A673 (cell line): ENCODE results near the gene ACIN1. TPM values are rescaled to one million over a fixed set of nuclear protein-coding genes. Genes with fewer than 3 reads are reported as not detected.

Experiments used
- BruUV-seq: library from RNA; stranded (reverse); fragments of 400-500 nt; replicated peaks from 2 replicates; lab custom pipeline; 2021; lab: Mats Ljungman, UMichigan
- CTCF ChIA-PET: fragments of 300-600 bp; sonication (Branson Sonifier 250); formaldehyde crosslinking; loops from one replicate; lab custom pipeline; 2022; ENCODE audit warnings: antibody characterized with exemption; lab: Charles Lee
- POLR2A ChIA-PET: fragments of 300-600 bp; sonication (Branson Sonifier 250); formaldehyde crosslinking; loops from one replicate; lab custom pipeline; 2022; ENCODE audit warnings: antibody characterized with exemption; ENCODE audit not compliant: low non-redundant PET; lab: Charles Lee
- DNase-seq: peaks from one replicate; pipeline ENCODE4 v3.0.0-alpha.2; 2015; ENCODE audit warnings: low spot score
- H3K27ac ChIP-seq: fragments of 200-600 bp; sonication (generic); 2 replicates; pipeline ENCODE4 v1.5.1; 2016; ENCODE audit warnings: mixed run types, low read depth, mild to moderate bottlenecking, mixed read lengths, antibody characterized with exemption, low read length; ENCODE audit not compliant: poor library complexity, severe bottlenecking
- H3K27me3 ChIP-seq: fragments of 200-600 bp; sonication (generic); replicated peaks from 2 replicates; pipeline ENCODE4 v1.6.1; 2017; ENCODE audit warnings: mixed run types, low read depth, mild to moderate bottlenecking, mixed read lengths, antibody characterized with exemption, low read length; ENCODE audit not compliant: insufficient read depth, poor library complexity
- H3K36me3 ChIP-seq: fragments of 200-600 bp; sonication (generic); 2 replicates; pipeline ENCODE4 v1.6.1; 2016; ENCODE audit warnings: mixed run types, mild to moderate bottlenecking, mixed read lengths, antibody characterized with exemption, low read length; ENCODE audit not compliant: insufficient read depth, poor library complexity, severe bottlenecking
- H3K4me1 ChIP-seq: fragments of 200-600 bp; sonication (generic); 2 replicates; pipeline ENCODE4 v1.6.1; 2017; ENCODE audit warnings: mixed run types, mild to moderate bottlenecking, mixed read lengths, antibody characterized with exemption, low read length; ENCODE audit not compliant: insufficient read depth, poor library complexity, severe bottlenecking
- H3K4me3 ChIP-seq: fragments of 200-600 bp; sonication (generic); 2 replicates; pipeline ENCODE4 v1.5.1; 2016; ENCODE audit warnings: low read depth, mixed run types, mild to moderate bottlenecking, mixed read lengths, low read length; ENCODE audit not compliant: poor library complexity, severe bottlenecking
- H3K9me3 ChIP-seq: fragments of 200-600 bp; sonication (generic); 2 replicates; pipeline ENCODE4 v1.6.1; 2016; ENCODE audit warnings: mixed run types, low read depth, mild to moderate bottlenecking, mixed read lengths, antibody characterized with exemption, low read length; ENCODE audit not compliant: poor library complexity, severe bottlenecking
- EZH2 ChIP-seq: fragments of 200-600 bp; sonication (generic); IDR thresholded peaks from 2 replicates; pipeline ENCODE4 v1.6.1; 2017; ENCODE audit warnings: borderline replicate concordance, low read depth, mild to moderate bottlenecking, mixed read lengths, antibody characterized with exemption, low read length; ENCODE audit not compliant: poor library complexity, severe bottlenecking
- intact Hi-C: fragments of 100-400 bp; cut with micrococcal nuclease; formaldehyde crosslinking; loops from one replicate; pipeline ENCODE4 v1.10.0; 2022; ENCODE audit not compliant: unreplicated experiment
- total RNA-seq: library from RNA; stranded (reverse); gene quantifications from 2 replicates; pipeline ENCODE4 v1.2.3, GENCODE V29; 2021
- TF ChIP-seq, protein P1 (sequence below): fragments of 300-800, 200-600 bp; sonication (generic); conservative IDR thresholded peaks from 2 replicates; pipeline ENCODE4 v1.5.1; 2017; ENCODE audit warnings: low read depth, mild to moderate bottlenecking, antibody characterized with exemption, low read length, moderate library complexity, mixed read lengths

The ACIN1 gene
- total RNA-seq, 1 experiment from 2014 or later = 339 TPM

- ChIA-PET CTCF (interaction anchor here (0.6 to 1.9 kb wide), 22 partner anchors 10 to 238 kb away, joined by 3 to 26 read pairs (median 6); partner anchors contain the start of genes ACIN1, AJUBA, BCL2L2 and C14orf119), POLR2A (interaction anchor here (0.5 kb wide), 1 partner anchor 90 kb away, joined by 3 read pairs; no protein-coding TSS in a partner anchor)
- DNase-seq = peak; percentile 28
- intact Hi-C loops = no loop called here
- peaks cover 73% of the 10 kb centered on the region for H3K36me3 ChIP-seq
- peaks cover 38% of the 10 kb centered on the region for H3K4me1 ChIP-seq
- peak overlapping the region; percentile 5 for H3K4me3 ChIP-seq
- peak overlapping the region; percentile 21 for H3K27ac ChIP-seq
- BruUV-seq = no TSS peak
- no peaks in the 10 kb centered on the region for H3K27me3 ChIP-seq
- H3K9me3 ChIP-seq = no peaks in the 10 kb centered on the region
- no peak for TF ChIP-seq EZH2
- TF ChIP-seq, protein P1, sequence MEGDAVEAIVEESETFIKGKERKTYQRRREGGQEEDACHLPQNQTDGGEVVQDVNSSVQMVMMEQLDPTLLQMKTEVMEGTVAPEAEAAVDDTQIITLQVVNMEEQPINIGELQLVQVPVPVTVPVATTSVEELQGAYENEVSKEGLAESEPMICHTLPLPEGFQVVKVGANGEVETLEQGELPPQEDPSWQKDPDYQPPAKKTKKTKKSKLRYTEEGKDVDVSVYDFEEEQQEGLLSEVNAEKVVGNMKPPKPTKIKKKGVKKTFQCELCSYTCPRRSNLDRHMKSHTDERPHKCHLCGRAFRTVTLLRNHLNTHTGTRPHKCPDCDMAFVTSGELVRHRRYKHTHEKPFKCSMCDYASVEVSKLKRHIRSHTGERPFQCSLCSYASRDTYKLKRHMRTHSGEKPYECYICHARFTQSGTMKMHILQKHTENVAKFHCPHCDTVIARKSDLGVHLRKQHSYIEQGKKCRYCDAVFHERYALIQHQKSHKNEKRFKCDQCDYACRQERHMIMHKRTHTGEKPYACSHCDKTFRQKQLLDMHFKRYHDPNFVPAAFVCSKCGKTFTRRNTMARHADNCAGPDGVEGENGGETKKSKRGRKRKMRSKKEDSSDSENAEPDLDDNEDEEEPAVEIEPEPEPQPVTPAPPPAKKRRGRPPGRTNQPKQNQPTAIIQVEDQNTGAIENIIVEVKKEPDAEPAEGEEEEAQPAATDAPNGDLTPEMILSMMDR = no peak
These were observed 26.8 kb downstream of the ACIN1 start for GRCh38 chr14:23067847-23068788.

DNA sequence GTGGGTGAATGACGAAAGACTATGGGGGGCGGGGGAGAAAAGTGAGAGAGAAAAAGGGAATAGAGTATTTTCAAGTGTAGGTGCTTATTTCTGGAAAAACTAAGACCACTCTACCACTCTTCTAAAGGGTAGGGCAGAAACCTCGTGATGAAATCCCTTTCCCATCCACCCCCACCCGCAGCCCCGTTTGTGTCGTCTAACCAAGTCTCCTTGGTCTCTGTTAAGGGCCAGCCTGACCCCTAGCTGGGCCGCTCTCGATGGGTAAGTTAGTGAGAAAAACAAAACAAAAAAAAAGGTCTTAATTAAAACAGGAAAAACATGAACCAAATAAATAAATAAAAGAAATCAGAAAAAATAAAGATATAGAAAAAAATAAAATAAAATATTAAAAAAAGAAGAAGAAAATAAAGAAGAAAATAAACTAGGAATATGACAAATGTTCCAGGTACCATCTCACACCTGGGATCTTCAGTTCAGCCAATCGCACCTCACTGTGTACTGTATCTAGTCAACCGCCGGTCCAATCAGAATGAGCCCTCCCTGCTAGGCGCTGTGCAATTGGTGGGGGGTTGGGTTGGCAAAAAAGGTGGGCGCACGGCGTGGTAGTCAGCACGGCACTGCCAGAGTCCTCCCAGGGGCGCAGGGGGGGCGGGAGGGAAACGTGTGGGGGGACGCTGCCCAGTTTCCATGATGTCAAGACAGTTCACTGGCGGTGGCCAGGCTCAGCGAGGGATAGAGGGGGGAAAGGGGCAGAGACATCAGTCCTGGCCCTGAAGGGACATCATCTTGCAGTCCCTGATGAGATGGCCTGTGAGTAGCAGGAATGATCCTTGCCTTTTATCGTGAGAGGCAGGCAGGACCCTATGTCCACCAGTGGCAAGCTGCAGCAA lies 27.8 kb downstream of the ACIN1 start:
- intact Hi-C loops = no loop called here
- no peak for DNase-seq

GRCh38 chr14:23066368-23066767 lies 28.6 kb downstream of the ACIN1 start:
- BruUV-seq = no TSS peak
- Histone ChIP-seq H3K36me3 (peaks cover 79% of the 10 kb centered on the region), H3K4me3 (no peak overlapping the region), H3K27ac (peak overlapping the region; percentile 29), H3K27me3 (no peaks in the 10 kb centered on the region), H3K9me3 (no peaks in the 10 kb centered on the region), H3K4me1 (peaks cover 36% of the 10 kb centered on the region)
- intact Hi-C loops = no loop called here
- DNase-seq = no peak
- ChIA-PET CTCF (no interaction called here), POLR2A (no interaction called here)
- TF ChIP-seq, protein P1 = no peak
- TF ChIP-seq EZH2 = no peak

More for the DNA sequence above, 27.8 kb downstream of the ACIN1 start:
- no peaks in the 10 kb centered on the region for H3K9me3 ChIP-seq
- no peak overlapping the region for H3K4me3 ChIP-seq
- TF ChIP-seq, protein P1 = no peak
- no peak for TF ChIP-seq EZH2
- POLR2A ChIA-PET = no interaction called here
- H3K36me3 ChIP-seq = peaks cover 73% of the 10 kb centered on the region
- CTCF ChIA-PET = interaction anchor here (1.9 kb wide), 1 partner anchor 53 kb away, joined by 12 read pairs; no protein-coding TSS in a partner anchor
- peak overlapping the region; percentile 29 for H3K27ac ChIP-seq
- no peaks in the 10 kb centered on the region for H3K27me3 ChIP-seq
- no TSS peak for BruUV-seq
- H3K4me1 ChIP-seq = peaks cover 38% of the 10 kb centered on the region
